Lower leg skin (tissue), 3 donors: ENCODE results near the gene TXNRD3.

Experiments used
- POLR2A ChIP-seq, 2 donors: fragments of 450-650 bp; IDR thresholded peaks; one replicate each; pipeline ENCODE4 v1.6.1; 2016 to 2017; ENCODE audit warnings: antibody characterized with exemption in 2 of 2, mild to moderate bottlenecking in 1 of 2, moderate library complexity in 1 of 2
- TF ChIP-seq, protein P1 (sequence below), 3 donors: fragments of 450-650 bp; IDR thresholded peaks; one replicate each; pipeline ENCODE4 v1.5.1; 2016; ENCODE audit warnings: antibody characterized with exemption in 3 of 3, mild to moderate bottlenecking in 3 of 3, moderate library complexity in 2 of 3

DNA sequence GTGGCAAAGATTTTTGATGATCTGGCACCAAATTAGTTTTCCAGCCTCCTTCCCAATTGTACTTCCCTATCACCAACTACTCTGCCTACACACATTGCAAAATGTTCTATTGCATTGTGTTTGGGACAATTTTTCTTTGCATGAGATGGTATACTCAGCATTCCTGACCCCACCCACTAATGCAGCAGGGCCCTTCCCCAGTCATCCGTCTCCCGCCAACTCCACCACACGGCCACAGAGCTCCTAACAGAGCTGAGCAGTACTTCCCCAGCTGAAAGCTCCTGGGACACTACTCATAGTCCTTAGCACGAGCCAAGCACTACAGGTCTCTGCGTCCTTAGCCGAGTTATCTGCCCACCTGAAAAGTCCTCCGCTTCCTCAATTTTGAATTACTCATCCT, 34.2 kb downstream of the TXNRD3 start:
- TF ChIP-seq, protein P1, sequence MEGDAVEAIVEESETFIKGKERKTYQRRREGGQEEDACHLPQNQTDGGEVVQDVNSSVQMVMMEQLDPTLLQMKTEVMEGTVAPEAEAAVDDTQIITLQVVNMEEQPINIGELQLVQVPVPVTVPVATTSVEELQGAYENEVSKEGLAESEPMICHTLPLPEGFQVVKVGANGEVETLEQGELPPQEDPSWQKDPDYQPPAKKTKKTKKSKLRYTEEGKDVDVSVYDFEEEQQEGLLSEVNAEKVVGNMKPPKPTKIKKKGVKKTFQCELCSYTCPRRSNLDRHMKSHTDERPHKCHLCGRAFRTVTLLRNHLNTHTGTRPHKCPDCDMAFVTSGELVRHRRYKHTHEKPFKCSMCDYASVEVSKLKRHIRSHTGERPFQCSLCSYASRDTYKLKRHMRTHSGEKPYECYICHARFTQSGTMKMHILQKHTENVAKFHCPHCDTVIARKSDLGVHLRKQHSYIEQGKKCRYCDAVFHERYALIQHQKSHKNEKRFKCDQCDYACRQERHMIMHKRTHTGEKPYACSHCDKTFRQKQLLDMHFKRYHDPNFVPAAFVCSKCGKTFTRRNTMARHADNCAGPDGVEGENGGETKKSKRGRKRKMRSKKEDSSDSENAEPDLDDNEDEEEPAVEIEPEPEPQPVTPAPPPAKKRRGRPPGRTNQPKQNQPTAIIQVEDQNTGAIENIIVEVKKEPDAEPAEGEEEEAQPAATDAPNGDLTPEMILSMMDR (IDR thresholded peaks at IDR 0.05), result no peak
- TF ChIP-seq POLR2A (IDR thresholded peaks at IDR 0.05), result no peak
